Stomach (tissue), 4 donors: ENCODE data around the gene ATF7IP.

ENCODE experiments used
- CTCF ChIP-seq, 7 experiments: fragments of 450-650 bp in 4 of 7; fragments of 200-600 bp in 3 of 7; sonication (generic) in 3 of 7; IDR thresholded peaks; one replicate each; pipeline ENCODE4 v1.5.1; 2016 to 2019; ENCODE audit warnings: antibody characterized with exemption in 7 of 7, control low read depth in 2 of 7, mild to moderate bottlenecking in 1 of 7
- EP300 ChIP-seq: sonication (generic); formaldehyde crosslinking; IDR thresholded peaks from one replicate; pipeline ENCODE4 v1.6.1; 2017; ENCODE audit warnings: antibody characterized with exemption

GRCh38 chr12:14514946-14515345 lies 149.5 kb downstream of the ATF7IP start:
- TF ChIP-seq CTCF (IDR thresholded peaks at IDR 0.05) (no peak), EP300 (no peak)
